ENCODE measurements around the gene C16orf78.

DNA sequence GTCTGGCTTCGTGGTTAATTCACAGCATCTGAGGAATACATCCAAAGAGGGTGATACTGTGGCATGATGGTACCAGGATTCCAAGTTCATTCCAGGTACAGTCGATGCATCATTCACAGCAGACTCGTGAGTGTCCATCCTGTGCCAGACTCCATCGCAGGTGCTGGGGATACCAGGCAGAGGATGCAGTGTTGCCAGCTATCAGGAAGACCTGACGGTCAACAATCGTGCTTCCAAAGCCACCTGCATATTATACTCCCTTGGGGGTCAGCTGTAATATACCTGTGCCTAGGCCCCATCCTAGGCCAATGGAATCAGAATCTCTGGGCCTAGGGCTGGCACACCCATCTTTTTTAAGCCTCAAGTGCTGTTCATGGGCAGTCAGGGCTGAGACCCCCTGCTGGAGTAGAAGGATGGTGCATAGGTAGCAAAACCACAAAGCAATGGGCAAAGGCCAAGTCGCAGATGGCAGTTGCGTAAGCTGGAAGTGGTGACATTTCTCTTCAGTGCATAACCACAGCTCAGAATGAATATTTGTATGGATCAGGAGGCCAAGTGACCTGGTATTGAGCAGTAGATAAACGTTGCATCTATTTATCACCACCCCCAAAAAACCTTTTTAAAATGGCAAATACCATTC lies 42.9 kb upstream of the C16orf78 start:
- TF ChIP-seq, protein P1, sequence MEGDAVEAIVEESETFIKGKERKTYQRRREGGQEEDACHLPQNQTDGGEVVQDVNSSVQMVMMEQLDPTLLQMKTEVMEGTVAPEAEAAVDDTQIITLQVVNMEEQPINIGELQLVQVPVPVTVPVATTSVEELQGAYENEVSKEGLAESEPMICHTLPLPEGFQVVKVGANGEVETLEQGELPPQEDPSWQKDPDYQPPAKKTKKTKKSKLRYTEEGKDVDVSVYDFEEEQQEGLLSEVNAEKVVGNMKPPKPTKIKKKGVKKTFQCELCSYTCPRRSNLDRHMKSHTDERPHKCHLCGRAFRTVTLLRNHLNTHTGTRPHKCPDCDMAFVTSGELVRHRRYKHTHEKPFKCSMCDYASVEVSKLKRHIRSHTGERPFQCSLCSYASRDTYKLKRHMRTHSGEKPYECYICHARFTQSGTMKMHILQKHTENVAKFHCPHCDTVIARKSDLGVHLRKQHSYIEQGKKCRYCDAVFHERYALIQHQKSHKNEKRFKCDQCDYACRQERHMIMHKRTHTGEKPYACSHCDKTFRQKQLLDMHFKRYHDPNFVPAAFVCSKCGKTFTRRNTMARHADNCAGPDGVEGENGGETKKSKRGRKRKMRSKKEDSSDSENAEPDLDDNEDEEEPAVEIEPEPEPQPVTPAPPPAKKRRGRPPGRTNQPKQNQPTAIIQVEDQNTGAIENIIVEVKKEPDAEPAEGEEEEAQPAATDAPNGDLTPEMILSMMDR (IDR thresholded peaks at IDR 0.05): no peak
- TF ChIP-seq POLR2AphosphoS5 (IDR thresholded peaks at IDR 0.05; ENCODE audit: insufficient read depth in 1 of 2, low read depth in 1 of 2): no peak

Measured in vagina (tissue), 2 donors.